Stimulated activated CD4-positive, alpha-beta T cell treated with anti-CD3 and anti-CD28 coated beads, TNF-alpha, amount 100 ng/mL, for 4 hours (primary cell): ENCODE measurements around the gene INO80C.
"Not testable (repeated sequence)": the region's sequence is repeated elsewhere in the genome, so short reads cannot be mapped to it uniquely, and the experiment has no call there.

Experiments
- DNase-seq, 3 experiments: peaks; one replicate each; pipeline ENCODE4 v3.0.0-alpha.2; 2020; ENCODE audit warnings: low read depth in 3 of 3

Gene INO80C

DNA sequence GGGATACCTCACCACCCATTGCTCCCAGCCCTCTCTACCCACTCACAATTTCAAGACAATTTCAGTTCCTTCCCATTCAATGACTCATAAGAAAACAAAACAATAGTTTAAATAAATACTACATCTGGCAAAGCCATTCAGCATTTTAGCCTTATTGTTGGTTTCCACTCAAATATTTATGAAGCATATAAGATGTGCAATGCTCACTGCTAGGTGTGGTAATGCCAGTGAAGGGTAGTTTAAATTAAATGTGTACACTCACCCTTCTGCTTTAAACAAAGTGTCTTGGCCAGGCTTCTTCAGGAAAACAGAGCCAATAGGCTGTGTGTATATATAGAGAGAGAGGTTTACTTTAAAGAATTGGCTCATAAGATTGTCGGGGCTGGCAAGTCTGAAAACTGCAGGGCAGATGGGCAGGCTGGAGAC lies 37.0 kb downstream of the INO80C start:
- no peak for DNase-seq

DNA sequence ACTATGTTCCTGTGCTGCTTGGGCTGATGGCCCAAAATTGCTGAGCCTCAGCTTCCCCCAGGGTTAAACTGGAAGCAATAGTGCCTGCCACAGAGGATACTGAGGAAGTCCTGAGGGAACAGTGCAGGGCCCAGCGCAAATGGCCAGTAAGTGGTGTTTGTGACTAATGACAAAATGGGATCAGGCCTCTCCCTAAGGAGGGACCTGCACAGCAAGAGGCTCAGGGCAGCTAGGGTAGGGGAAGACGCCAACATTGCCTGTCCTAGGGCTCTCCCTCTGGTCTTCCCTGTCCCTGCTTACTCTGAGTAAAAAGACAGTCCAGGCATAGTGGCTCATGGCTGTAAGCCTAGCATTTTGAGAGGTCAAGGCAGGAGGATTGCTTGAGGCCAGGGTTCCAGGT lies 37.8 kb downstream of the INO80C start:
- DNase-seq: no peak

DNA sequence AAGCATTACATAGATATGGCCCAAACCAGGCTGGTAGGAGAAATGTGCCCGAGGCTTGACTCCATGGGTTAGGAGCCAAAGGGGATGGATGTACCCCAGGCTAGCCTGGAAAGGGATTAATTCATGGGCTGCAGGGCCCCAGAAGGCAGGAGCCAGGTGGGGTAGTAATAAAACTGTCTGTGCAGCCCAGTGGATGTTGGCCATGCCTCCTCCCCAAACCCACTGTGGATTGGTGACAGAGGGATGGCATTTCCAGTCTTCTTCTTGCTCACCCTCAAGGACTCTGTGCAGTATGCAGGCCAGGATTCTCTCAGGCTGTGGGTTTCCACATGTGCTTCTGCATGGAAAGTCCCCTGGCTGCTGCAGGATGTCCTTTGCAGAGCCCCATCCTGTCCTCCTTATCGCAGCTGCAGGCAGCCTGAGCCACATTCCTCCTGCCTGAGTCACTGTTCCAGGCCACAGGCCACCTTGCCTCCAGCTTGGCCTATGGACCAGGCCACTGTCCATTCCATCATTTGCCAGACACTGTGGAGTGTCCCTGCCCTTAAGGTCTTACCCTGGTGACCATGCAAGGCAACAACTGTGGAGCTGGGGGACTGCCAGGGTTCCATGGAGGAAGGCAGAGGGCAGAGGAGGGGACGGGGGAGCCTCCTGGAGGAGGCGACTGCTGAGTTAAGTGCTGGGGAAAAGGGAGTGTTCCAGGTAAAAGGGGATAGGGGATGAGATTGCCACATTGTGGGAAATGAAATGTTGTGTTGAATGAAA lies 38.9 kb downstream of the INO80C start:
- no peak for DNase-seq

DNA sequence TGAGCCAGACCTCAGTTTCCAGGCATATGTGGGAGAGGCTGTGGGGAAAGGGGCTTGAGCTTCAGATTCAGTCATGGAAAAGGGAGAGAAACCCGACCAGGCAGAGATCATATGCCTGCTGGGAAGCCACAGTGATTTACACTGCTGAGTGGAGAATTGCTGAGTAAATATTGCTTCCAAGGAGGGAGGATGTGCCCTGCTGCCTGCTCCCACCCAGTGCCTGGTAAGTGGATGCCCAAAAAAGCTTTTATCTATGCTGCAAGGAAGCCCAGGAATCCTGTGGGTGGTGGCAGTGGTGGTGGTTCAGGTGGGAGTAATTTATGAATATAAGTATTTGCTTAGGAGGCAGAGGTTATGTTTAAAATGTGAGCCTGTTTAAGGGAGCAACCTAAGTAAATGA lies 39.5 kb downstream of the INO80C start:
- DNase-seq: no peak

DNA sequence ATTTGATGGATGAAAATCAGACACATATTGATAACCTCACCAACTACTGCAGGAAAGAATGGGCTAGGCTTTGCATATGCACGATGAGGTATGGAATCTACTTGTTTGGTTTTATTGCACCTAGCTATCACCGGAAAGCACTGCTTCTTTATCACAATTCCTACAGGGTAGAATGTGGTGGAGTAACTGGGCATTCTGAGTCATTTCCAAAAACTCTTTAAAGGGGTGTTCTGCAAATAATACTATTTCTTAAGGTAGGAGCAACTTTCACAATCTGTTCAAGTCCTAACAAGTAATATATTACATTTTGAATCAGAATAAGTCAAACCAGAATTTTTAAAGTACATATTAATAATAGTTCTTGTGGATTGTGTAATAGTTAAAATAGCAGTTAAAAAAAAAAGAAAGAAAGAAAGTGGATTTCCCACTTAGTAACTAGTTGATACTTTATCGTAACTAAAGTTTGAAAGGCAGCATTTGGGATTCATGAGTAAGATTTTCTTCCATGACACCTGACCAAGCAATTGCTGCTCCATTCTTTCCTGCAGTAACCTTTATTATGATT lies 40.5 kb downstream of the INO80C start:
- DNase-seq: no peak

DNA sequence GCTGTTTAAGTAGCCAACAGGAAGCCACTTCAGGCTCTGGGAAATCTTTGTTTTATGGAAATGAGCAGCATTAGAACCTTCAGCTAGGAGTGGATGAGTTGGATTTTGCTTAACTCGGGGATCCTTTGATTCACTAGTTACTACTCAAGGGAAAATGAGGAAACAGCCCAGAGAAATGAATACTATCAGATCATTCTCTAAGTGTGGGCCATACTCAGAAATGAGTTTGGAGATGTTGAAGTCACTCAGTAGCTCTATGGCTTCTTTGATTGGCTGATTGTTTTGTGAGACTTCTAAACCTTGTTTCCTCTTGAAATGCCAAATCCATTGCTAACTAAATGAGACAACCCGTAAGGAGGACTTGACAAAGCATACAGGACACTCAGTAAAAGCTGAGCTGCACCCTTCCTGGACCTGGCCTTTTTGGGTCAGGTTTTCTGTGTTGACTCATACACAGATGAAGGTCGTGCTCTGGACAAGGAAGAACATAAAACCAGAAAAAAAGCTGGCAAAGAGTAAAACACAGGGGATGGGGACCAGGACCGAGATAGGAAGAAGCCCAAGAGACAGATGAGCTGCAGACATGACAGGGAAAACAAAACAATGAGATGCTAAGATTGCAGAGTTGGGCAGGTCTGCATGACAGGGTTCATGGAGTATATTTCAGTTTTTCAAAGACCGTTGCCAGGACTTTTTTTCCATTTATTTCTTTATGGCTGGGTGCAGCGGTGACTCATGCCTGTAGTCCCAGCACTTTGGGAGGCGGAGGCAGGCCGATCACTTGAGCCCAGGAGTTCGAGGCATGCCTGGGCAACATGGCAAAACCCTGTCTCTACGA lies 41.6 kb downstream of the INO80C start:
- no peak for DNase-seq

DNA sequence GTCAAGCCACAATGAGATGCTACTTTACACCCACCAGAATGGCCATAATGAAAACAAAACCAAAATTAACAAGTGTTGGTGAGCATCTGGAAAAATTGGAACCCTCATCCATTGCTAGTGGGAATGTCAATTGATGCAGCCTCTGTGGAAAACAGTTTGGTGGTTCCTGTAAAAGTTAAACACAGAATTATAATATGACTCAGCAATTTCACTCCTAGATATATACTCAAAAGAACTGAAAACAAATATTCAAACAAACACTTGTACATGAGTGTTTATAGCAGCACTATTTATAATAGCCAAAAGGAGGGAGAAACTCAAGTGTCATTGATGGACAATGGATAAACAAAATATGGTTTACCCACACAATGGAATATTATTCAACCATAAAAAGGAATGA lies 43.0 kb downstream of the INO80C start:
- no peak for DNase-seq

DNA sequence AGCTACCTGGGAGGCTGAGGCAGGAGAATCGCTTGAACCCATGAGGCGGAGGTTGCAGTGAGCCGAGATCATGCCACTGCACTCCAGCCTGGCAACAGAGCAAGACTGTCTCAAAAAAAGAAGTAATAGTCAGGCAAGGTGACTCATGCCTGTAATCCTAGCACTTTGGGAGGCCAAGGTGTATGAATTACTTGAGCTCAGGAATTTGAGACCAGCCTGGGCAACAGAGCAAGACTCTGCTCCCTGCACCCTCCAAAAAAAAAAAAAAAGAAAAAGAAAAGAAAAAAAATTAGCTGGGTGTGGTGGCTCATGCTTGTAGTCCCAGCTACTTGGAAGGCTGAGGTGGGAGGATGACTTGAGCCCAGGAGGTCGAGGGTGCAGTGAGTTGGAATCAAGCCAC lies 44.7 kb downstream of the INO80C start:
- not testable (repeated sequence) for DNase-seq

DNA sequence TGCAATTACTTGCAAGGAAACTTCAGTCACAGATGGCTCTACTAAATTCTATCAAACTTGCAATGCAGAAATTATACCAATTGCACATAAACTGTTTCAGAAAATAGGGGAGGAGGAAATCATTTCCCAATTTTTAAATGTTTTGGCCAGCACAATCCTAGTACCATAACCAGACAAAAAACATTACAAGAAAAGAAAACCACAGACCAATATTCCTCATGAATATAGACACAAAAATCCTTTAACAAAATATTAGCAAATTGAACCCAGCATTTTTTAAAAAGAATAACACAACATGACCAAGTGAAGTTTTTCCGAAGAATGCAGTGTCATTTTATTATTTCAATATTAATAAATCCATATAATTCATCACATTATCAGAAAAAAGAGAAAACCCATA lies 45.8 kb downstream of the INO80C start:
- DNase-seq: no peak

DNA sequence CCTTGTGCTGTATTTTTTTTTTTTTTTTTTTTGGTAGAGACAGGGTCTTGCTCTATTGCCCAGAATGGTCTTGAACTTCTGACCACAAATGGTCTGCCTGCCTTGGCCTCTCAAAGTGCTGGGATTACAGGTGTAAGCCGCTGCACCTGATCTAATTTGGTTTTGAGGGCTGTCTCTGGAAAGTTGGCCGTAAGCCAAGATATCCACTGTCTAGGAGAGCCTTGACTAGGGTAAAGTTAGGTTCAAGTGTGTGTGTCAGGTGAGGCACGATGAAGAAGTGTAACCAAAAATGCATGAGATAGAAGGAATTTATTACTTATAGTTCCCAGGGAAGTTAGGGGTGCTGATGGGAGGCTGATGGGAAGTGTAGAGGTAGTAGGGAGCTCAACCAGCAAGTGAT lies 46.7 kb downstream of the INO80C start:
- DNase-seq: no peak

DNA sequence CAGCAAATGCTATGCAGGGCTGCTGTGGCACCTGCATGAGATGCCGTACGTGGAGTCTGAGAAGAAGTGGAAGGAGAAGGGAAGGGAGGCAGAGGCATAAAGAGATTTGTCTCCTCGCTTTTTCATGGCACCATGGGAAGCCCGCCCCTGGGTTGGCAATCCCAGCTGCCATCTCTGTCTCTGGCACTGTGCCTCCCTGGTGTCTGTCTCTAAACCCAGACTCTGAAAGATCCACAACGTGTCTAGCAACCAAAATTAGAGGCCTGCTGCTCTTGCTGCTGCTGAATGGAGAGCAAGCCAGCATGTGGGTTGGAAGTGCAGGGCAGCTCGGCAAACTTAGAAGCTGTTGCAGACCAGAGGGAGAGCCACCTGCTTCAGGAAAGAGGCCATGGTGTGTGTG lies 53.1 kb downstream of the INO80C start:
- DNase-seq: no peak

DNA sequence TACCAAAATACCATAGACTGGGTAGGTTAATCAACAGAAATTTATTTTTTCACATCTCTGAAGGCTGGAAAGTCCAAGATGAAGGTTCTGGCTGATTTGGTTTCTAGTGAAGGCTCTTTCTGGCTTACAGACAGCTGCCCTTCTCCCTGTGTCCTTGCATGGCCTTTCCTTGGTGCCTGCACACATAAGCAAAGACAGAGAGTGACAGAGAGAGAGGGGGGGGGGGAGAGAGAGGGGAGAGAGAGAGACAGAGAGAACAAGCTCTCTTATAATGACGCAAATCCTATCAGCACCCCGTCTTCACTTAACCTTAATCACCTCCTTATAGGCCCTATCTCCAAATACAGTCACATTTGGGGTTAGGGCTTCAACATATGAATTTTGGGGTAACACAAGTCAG lies 53.9 kb downstream of the INO80C start:
- no peak for DNase-seq

DNA sequence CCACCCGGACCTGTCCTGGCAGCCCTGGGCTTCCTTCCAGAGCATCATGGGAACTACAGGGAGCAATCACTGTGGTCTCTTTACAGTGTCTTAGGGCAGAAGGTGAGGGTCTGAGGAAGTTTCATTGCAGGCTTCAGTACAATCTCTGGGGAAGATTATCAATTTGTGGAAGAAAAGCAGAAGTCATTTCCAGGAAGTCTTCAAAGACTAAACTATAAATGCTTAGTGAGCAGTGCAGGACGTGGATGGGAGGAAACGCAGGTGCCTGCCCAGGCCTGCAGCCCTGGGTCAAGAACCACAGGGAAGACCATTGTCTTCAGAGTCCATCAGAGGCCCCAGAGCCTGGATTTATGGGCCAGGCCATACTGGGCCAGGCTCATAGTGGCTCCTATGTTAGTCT lies 54.3 kb downstream of the INO80C start:
- no peak for DNase-seq

DNA sequence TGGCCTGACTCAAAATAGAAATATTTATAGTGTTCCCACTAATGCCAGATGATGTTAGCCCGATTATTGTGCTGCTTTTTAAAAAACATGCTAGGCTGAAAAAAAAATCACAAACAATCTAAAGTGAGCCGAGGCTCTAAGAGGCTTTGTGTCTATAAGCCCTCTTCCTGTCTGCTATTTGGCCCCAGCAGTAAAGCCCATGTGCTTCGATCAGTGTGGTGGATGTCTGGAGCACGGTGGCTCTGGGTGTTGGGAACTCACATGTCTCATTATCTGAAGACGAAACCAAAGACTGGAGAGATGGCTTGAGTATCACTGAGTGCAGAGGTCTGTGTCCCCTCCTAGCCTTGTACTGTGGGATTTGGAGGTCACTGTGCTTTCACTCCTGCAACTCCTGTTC lies 55.1 kb downstream of the INO80C start:
- DNase-seq: no peak

DNA sequence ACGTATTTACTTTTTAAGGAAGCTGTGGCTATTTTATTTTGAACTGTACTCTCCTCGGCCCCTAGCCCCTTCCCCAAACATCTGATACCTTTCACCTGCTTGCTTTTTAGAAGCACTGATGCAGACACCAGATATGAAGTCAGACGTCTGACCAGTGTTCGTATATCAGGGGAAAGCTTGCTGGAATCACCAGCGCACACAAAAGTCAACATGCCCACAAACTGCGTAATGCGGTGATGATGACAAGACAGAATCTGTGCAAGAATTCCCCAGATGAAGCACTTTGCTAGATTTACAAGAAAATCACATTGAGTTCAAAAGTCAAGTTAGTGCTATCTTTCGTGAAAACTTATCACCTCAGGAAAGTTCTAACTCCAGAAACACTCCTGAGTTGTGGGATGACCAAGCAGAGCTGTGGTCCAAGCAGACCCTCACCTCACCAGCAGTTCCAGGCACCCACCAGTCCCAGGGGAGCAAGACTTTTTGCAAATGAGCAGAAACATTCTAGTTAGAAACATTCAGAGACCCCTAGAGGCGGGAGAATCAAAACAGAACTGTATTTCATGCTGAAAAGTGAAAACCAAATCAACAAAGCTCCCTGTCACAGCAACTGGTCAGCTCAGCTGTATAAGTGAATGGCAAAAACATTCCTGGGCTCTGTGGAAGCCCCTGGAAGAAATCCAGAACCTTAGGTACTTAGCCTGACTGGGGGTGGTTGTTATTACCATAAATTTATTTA lies 55.7 kb downstream of the INO80C start:
- no peak for DNase-seq

DNA sequence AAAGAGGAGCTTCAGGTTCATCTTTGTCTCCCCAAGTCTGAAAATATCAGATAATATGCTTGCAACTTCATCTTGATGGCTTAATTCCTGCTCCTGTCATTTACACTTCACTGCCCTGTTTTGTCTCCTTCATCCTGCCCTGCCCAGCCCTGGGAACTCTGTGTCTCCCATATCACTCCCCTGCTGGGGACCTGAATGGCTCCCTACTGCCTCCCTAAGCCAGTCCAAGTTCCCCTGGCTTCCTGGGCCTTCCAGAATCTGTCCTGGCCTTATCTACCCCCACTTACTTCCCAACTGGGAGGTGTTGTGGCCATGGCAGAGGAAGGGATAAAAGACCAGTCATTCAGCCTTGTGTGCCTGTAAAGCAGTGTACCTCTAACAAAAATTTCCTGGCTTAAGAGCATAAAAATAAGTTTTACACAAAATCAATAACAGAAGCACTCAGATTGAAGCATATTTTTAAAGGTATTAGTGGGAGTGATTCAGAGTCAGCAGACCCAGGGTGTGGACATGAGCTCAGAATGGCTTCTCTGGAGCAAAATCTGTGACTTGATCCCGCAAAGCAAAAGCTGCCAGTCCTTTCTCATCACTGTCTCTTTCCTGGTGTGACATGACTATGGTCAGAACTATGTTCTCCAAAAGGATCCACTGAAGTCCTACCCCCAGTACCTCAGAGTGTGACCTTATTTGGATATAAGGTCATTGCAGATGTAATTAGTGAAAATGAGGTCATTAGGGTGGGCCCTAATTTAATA lies 59.1 kb downstream of the INO80C start:
- no peak for DNase-seq

DNA sequence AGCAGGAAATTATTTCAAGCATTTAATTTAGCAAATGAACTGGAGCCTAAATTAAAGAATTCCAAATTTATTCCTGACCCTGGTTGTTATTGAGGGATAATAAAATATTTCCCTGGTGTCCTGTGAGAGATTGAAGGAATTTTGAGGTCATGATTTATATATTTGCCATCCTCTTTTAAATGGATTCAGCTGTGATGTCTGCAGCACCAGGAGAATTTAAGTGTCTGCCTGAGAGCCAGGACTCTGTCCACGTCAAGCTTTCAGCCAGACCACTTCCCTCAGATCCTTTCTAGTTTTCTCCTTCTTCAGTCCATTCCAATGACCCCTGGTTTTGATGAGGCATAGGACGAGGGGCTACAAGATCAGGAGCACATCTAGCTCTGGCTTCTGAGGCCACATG lies 59.9 kb downstream of the INO80C start:
- DNase-seq: no peak

DNA sequence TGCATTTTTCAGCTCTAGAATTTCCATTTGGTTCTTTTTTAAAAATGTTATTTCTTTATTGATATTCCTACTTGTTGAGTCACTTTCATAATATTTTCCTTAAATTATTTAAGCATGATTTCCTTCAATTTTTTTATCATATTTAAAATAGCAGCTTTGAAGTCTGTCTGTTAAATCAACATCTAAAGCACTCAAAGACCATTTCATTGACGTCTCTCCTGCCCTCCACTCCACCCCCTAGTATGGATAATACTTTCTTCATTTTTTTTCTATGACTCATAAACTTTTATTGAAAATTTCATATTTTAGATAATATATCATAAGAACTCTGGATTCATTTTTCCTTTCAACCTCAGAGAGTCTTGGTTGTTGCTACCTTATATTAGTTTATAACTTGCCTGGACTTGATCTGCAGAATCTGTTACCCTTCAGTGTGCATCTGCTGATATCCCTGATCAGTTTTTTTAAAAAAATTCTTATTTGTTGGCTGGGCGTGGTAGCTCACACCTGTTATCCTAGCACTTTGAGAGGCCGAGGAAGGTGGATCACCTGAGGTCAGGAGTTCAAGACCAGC lies 61.6 kb downstream of the INO80C start:
- no peak for DNase-seq

DNA sequence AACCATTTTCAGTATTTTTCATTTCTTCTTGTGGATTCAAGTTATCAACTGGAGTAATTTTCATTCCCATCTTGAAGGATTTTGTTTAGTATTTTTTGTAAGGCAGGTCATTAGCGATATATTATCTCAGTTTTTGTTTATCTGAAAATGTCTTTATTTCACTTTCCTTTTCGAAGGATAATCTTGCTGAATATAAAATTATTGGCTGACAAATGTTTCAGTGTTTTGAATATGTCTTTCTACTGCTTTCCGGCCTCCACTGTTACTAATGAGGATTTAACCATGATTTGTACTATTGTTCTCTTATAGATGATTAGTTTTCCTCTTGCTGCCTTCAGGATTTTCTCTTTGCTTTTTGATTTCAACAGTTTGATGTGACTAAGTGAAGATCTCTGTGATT lies 62.4 kb downstream of the INO80C start:
- no peak for DNase-seq

DNA sequence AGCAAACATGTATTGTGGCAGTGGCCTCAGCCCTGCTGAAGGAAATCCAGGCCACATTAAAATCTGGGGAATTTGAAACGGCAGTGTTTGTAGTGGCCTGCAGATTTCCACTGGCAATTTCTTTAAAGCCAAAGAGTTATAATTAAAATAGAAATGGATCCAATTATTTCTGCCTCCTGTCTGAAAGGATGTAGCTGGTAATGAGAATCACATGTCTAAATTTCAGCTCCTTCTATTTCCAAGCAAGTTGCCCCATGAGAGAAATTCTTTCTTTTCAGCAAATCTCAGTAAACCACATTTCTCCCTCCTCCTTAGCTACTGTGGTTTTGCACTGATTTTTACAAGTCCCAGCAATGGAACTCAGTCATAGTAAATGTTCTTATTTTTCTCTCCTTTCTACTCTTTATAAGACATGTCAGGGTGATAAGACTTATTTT lies 65.2 kb downstream of the INO80C start:
- no peak for DNase-seq

DNA sequence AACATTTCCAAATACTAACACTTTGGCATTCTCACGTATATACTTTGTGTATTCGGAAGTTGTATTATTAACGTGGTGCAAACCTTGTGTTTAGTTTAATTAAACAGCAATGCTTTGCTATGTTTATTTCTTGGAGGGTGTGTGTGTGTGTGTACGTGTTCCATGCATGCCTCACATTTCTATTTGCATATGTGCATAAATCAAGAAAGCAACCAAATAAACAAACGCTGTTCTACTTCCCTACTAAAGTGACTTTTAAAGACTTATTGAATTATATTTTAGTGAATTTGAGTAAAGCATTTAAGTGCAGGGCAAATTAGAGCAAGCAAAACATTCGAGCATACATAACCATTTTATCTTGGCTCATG lies 66.4 kb downstream of the INO80C start:
- DNase-seq: no peak
